Measurements from ENCODE around the gene TBC1D8.

TBC1D8 gene

DNA sequence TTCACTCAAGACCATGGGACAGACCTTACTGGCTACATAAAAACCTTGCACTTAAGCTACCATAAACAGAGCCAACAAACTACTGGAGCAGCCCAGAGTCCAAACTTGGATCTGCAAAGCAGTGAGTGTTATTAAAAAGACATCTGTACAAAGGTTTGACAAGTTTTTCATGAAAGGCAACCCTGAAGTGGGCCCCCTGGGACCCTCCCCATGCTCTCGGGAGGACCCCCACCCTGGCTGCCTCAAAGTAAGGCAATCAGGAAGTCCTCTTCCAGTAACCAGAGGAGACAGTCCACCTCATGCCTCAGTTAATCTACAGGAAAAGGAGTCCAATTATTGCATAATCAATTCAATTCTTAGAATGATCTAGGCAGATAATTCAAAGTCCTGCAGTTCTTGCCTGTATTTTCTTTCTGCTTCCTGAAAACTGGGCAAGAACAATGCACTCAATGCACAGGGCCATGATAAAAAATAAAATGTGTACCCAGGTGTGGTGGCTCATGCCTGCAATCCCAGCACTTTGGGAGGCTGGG is 69.7 kb downstream of the TBC1D8 start:
- Histone ChIP-seq H3K9me3 (no peaks in the 10 kb centered on the region), H3K27ac (no peak overlapping the region), H3K9ac (no peak overlapping the region), H4K20me1 (no peaks in the 10 kb centered on the region), H3K27me3 (no peaks in the 10 kb centered on the region), H3K4me3 (no peak overlapping the region), H3K4me2 (peak overlapping the region; percentile 7; the same call in 1 of the 2 replicates), H3K36me3 (no peaks in the 10 kb centered on the region), H3K4me1 (no peaks in the 10 kb centered on the region)
- TF ChIP-seq Cebpa-rat (IDR thresholded peaks at IDR 0.05), result 0 out of 2 replicates have a peak, but pooled peaks have one; percentile 30

DNA sequence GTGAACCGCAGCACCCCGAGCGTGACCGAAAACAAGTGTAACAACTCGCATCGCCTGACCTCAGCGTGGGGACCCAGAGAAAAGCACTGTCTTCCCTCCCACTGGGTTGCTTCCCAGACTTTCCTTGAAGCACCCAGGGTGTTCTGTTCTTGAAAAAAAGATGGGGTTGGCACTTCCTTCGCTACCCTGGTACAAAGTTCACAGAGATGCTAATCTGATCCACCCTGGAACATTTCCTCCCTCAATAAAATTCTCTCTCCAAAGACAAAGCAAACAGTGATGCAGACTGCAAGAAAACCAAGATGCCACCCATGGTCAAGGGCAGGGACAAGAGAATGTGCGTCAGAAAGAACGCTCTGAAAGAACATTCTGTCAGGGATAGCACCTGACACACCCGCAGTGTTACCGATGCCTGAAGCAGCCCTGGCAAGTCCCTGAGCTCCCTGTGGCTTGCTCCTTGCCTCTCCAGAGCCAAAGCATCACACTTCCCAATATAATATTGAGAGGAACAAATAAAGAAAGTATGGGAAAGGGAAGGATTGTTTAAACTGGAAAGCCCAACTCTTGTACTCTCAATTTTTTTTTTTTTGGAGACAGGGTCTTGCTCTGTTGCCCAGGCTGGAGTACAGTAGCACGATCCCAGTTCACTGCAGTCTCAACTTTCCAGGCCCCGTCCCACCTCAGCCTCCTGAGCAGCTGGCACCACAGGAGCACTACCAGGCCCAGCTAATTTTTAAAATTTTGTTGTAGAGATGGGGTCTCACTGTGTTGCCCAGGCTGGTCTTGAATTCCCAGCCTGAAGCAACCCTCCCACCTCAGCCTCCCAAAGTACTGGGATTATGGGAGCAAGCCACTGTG is 70.7 kb downstream of the TBC1D8 start:
- H3K4me2 ChIP-seq, result no peak overlapping the region
- H3K4me3 ChIP-seq, result no peak overlapping the region
- H3K27me3 ChIP-seq, result no peaks in the 10 kb centered on the region
- no peaks in the 10 kb centered on the region for H3K9me3 ChIP-seq
- H4K20me1 ChIP-seq, result no peaks in the 10 kb centered on the region
- no peaks in the 10 kb centered on the region for H3K4me1 ChIP-seq
- H3K27ac ChIP-seq, result no peak overlapping the region
- H3K9ac ChIP-seq, result no peak overlapping the region
- TF ChIP-seq Cebpa-rat (IDR thresholded peaks at IDR 0.05), result no peak
- no peaks in the 10 kb centered on the region for H3K36me3 ChIP-seq

DNA sequence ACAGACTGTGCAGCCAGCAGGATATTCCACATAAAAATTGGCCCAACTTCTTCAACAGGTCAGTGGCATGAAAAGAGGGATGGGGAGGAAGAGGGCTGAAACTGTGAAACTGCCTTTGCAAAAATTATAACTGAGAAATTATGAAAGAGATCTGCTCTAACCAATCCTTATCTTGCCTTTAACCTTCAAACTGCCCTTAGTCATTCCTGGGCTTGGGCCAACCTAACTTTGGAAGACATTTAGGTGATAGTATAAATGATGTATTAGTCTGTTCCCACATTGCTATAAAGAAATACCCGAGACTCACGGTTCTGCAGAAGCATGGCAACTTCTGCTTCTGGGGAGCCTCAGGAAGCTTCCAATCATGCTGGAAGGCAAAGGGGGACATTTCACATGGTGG is 74.6 kb downstream of the TBC1D8 start:
- Histone ChIP-seq H3K27me3 (no peaks in the 10 kb centered on the region), H3K36me3 (no peaks in the 10 kb centered on the region), H3K9ac (no peak overlapping the region), H4K20me1 (no peaks in the 10 kb centered on the region), H3K4me1 (no peaks in the 10 kb centered on the region), H3K4me3 (no peak overlapping the region), H3K9me3 (peaks cover 7% of the 10 kb centered on the region), H3K4me2 (no peak overlapping the region), H3K27ac (no peak overlapping the region)
- no peak for TF ChIP-seq Cebpa-rat (IDR thresholded peaks at IDR 0.05)

DNA sequence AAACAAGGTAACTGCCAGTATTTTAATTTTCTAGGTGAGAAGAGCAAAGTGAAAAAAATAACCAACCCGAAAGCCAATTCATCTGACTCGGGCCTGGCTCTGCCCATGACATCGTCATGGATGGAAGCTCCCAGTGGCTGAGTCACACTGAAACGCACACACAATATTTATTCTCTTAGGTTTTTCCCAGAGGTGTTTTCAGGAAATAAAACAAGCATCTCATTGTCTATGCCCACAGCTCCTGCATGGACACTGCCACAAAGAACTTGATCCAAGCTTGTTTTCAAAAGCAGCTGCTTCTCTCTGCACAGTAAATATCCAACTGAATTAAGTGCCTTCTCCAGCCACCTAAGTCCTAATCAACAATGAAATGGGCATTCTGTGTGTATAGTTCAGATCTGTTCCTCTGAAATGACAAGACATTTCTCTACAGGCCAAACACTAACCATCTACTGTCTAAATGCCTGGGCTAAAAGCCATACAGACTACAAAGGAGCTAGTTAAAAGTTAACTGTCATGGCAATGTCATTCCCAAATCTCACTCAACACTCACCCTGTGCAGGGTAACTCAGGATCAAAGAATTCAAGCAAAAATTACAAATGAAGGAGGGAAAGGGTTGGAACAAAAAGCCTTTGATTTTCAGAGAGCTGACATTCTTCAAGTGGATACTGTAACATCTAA is 86.2 kb downstream of the TBC1D8 start:
- H3K27ac ChIP-seq, result no peak overlapping the region
- peaks cover 12% of the 10 kb centered on the region for H3K4me1 ChIP-seq
- peak overlapping the region; percentile 51 for H3K4me2 ChIP-seq

DNA sequence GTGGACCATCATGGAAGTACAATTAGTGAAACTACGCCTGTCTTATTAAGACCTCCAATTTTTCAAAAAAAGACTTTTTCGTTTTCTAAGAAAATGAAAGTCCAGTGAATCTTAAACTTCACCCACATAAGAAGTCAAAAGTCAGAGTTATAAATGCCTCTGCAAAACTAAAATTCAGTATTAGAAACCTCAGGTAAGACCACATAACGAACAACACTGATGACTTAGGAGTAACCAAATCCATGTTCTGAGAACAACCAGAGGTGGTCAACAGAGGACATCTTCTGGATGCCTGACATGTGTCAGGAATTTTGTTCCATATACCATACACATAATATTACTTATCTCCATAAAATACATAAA is 86.7 kb downstream of the TBC1D8 start:
- Histone ChIP-seq H3K4me2 (peak overlapping the region; percentile 51; the same call in 1 of the 2 replicates), H3K4me3 (no peak overlapping the region), H4K20me1 (no peaks in the 10 kb centered on the region), H3K9ac (no peak overlapping the region), H3K9me3 (no peaks in the 10 kb centered on the region), H3K27ac (no peak overlapping the region), H3K36me3 (no peaks in the 10 kb centered on the region), H3K4me1 (peaks cover 12% of the 10 kb centered on the region), H3K27me3 (no peaks in the 10 kb centered on the region)
- no peak for TF ChIP-seq Cebpa-rat (IDR thresholded peaks at IDR 0.05)

More for the DNA sequence above, 86.2 kb downstream of the TBC1D8 start:
- Histone ChIP-seq H3K9me3 (no peaks in the 10 kb centered on the region), H3K36me3 (no peaks in the 10 kb centered on the region), H4K20me1 (no peaks in the 10 kb centered on the region), H3K4me3 (no peak overlapping the region), H3K9ac (no peak overlapping the region), H3K27me3 (no peaks in the 10 kb centered on the region)
- TF ChIP-seq Cebpa-rat (IDR thresholded peaks at IDR 0.05), result no peak

DNA sequence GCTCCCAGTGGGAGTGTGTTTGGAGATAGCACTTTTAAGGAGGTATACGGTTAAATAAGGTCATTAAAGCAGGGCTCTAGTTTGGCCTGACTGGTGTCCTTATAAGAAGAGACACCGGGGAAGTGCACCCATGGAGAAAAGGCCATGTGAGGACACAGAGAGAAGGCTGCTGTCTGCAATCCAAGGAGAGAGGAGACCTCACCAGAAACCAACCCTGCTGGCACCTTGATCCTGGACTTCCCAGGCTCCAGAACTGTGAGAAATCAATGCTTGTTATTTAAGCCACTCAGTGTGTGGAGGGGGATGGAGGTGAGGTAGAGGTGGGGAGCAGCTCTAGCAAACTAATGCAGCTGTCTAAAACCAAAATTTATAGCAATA is 87.1 kb downstream of the TBC1D8 start:
- no peak overlapping the region for H3K4me2 ChIP-seq

DNA sequence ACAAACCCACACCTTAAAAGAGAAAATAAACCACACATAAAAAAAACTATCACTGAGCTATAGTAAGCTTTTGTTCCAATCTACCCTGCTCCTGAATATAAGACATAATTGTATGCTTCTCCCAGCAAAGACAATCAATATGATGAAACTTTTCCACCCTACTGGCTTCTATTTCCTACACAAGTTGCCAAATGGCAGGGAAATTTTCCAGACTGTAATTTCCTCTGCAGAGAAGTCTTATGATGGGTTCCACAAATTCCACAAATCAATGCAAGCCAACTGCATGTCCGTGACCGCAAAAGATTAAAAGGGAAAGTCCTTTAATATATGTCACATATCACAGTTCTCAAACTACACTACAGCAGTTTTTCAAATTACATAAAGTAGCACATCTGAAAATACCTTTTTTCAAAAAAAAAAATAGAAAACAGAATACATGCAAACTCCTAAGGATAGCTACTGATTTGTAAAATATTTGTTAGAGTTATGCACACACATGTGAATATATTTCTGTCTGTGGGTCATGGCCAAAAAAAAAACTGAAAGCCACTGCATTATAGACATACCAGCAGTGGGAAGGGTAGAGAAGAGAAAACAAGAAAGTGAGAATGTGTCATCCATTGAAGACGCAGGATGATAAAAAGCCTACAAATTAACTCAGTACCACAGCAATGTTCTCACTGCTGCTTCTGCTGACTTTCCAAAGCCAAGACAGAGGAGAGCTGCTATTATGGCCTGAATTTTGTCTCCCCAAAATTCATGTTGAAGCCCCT is 87.6 kb downstream of the TBC1D8 start:
- H4K20me1 ChIP-seq, result no peaks in the 10 kb centered on the region
- no peak overlapping the region for H3K27ac ChIP-seq
- TF ChIP-seq Cebpa-rat (IDR thresholded peaks at IDR 0.05), result no peak
- H3K9ac ChIP-seq, result no peak overlapping the region
- no peaks in the 10 kb centered on the region for H3K36me3 ChIP-seq
- peaks cover 12% of the 10 kb centered on the region for H3K4me1 ChIP-seq
- no peaks in the 10 kb centered on the region for H3K9me3 ChIP-seq
- H3K4me2 ChIP-seq, result no peak overlapping the region
- no peaks in the 10 kb centered on the region for H3K27me3 ChIP-seq
- H3K4me3 ChIP-seq, result no peak overlapping the region

More for the DNA sequence above, 87.1 kb downstream of the TBC1D8 start:
- peaks cover 12% of the 10 kb centered on the region for H3K4me1 ChIP-seq
- no peaks in the 10 kb centered on the region for H3K9me3 ChIP-seq
- no peaks in the 10 kb centered on the region for H3K36me3 ChIP-seq
- no peak overlapping the region for H3K27ac ChIP-seq
- no peaks in the 10 kb centered on the region for H4K20me1 ChIP-seq
- TF ChIP-seq Cebpa-rat (IDR thresholded peaks at IDR 0.05), result no peak
- no peak overlapping the region for H3K4me3 ChIP-seq
- H3K9ac ChIP-seq, result no peak overlapping the region
- H3K27me3 ChIP-seq, result no peaks in the 10 kb centered on the region

DNA sequence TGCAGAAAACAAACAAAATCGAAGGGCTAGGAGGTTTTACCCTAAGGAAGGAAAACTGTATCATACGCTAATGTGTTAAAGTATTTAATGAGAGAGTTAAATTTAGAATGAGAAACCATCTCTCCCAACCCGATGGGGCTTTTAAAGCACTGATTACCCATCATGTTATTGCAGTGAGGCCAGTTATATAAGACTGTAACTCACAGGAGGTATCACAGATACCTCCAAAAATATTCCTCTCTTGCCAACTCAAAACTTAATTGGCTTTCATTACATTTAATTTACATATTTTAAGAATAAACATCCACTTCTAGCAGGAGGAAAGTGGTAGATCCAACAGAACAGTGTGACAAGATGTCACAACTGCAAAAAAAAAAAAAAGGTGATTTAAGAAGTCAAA is 92.8 kb downstream of the TBC1D8 start:
- H3K36me3 ChIP-seq, result no peaks in the 10 kb centered on the region
- H3K4me1 ChIP-seq, result peaks cover 6% of the 10 kb centered on the region
- no peak overlapping the region for H3K9ac ChIP-seq
- no peaks in the 10 kb centered on the region for H3K27me3 ChIP-seq
- H4K20me1 ChIP-seq, result no peaks in the 10 kb centered on the region
- no peak overlapping the region for H3K4me3 ChIP-seq
- H3K9me3 ChIP-seq, result no peaks in the 10 kb centered on the region
- no peak for TF ChIP-seq Cebpa-rat (IDR thresholded peaks at IDR 0.05)
- no peak overlapping the region for H3K4me2 ChIP-seq
- H3K27ac ChIP-seq, result no peak overlapping the region

DNA sequence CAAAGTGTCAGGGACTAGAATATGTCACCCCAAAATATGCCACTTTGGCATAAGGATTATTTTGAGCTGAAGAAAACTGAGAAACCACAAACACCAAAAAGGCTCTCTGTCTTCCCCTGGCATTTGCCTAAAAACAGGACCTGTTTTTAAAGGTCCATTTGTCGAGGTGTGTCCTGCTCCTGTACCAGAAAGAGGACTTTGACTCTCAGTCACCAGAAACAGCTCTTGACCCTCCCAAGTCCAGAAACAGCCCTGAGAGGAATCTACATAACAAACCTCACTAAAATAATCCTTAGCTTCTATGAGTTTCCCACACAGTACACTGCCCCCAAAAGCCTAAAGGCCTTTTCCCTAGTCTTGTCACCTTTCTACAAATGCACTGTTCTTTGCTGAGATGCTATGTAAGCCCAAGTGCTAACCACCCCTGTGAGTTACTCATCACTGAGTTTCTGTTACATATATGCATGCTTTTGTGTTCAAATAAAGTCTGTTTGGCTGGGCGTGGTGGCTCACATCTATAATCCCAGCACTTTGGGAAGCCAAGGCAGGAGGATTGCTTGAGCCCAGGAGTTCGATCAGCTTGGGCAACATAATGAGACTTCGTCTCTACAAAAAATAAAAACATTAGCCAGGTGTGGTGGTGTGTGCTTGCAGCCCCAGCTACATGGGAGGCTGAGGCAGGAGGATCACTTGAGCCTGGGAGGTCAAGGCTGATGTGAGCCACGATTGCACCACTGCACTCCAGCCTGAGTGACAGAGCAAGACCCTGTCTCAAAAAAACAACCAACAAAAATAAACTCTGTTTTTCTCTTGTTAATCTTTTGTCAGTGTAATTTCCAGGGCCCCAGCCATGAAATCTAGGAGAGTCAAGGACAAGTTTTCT is 93.9 kb downstream of the TBC1D8 start:
- H3K27me3 ChIP-seq, result no peaks in the 10 kb centered on the region
- no peak overlapping the region for H3K4me2 ChIP-seq
- H3K4me3 ChIP-seq, result no peak overlapping the region
- no peaks in the 10 kb centered on the region for H3K36me3 ChIP-seq
- no peaks in the 10 kb centered on the region for H3K9me3 ChIP-seq
- H4K20me1 ChIP-seq, result no peaks in the 10 kb centered on the region
- TF ChIP-seq Cebpa-rat (IDR thresholded peaks at IDR 0.05), result no peak
- H3K4me1 ChIP-seq, result peaks cover 6% of the 10 kb centered on the region
- no peak overlapping the region for H3K27ac ChIP-seq
- H3K9ac ChIP-seq, result no peak overlapping the region

Data from BLaER1 (cell line).